KOPT-K1 (cell line): ENCODE measurements around the gene BTBD9.
"Not testable (repeated sequence)": the region's sequence is repeated elsewhere in the genome, so short reads cannot be mapped to it uniquely, and the experiment has no call there.

Source experiments
- H3K27ac ChIP-seq: fragments of 200-600 bp; sonication (generic); 2 replicates; pipeline ENCODE4 v1.5.1; 2016; ENCODE audit warnings: antibody characterized with exemption, mild to moderate bottlenecking, low read depth, low read length; ENCODE audit not compliant: poor library complexity, severe bottlenecking
- H3K36me3 ChIP-seq: fragments of 200-600 bp; sonication (generic); 2 replicates; pipeline ENCODE4 v1.5.1; 2017; ENCODE audit warnings: antibody characterized with exemption, mild to moderate bottlenecking, low read length, moderate library complexity; ENCODE audit not compliant: insufficient read depth
- H3K9me3 ChIP-seq: fragments of 200-600 bp; sonication (generic); 2 replicates; pipeline ENCODE4 v1.5.1; 2017; ENCODE audit warnings: antibody characterized with exemption, low read length, mild to moderate bottlenecking; ENCODE audit not compliant: insufficient read depth, poor library complexity, severe bottlenecking

Gene BTBD9

GRCh38 chr6:38143191-38144150 lies 496.3 kb downstream of the BTBD9 start:
- Histone ChIP-seq H3K36me3 (peaks cover 4% of the 10 kb centered on the region; the same call in 1 of the 2 replicates), H3K27ac (no peak overlapping the region), H3K9me3 (no peaks in the 10 kb centered on the region)

- Histone ChIP-seq H3K27ac (no peak overlapping the region), H3K9me3 (no peaks in the 10 kb centered on the region), H3K36me3 (peaks cover 4% of the 10 kb centered on the region; the same call in 1 of the 2 replicates)
Measured at GRCh38 chr6:38142178-38142902, 497.4 kb downstream of the BTBD9 start.

- no peak overlapping the region for H3K27ac ChIP-seq
Measured at GRCh38 chr6:38141716-38142115, 498.0 kb downstream of the BTBD9 start.

GRCh38 chr6:38141085-38141484 lies 498.6 kb downstream of the BTBD9 start:
- H3K9me3 ChIP-seq = no peaks in the 10 kb centered on the region
- H3K27ac ChIP-seq = no peak overlapping the region
- peaks cover 4% of the 10 kb centered on the region; the same call in 1 of the 2 replicates for H3K36me3 ChIP-seq

More at GRCh38 chr6:38141716-38142115, 498.0 kb downstream of the BTBD9 start:
- H3K9me3 ChIP-seq = no peaks in the 10 kb centered on the region
- H3K36me3 ChIP-seq = peaks cover 4% of the 10 kb centered on the region; the same call in 1 of the 2 replicates

GRCh38 chr6:38138374-38138773 lies 501.4 kb downstream of the BTBD9 start:
- Histone ChIP-seq H3K9me3 (no peaks in the 10 kb centered on the region), H3K27ac (no peak overlapping the region), H3K36me3 (peaks cover 4% of the 10 kb centered on the region; the same call in 1 of the 2 replicates)

- H3K27ac ChIP-seq = no peak overlapping the region
- peaks cover 4% of the 10 kb centered on the region; the same call in 1 of the 2 replicates for H3K36me3 ChIP-seq
- H3K9me3 ChIP-seq = no peaks in the 10 kb centered on the region
Measured at GRCh38 chr6:38137608-38138265, 502.0 kb downstream of the BTBD9 start.

- Histone ChIP-seq H3K27ac (no peak overlapping the region), H3K9me3 (no peaks in the 10 kb centered on the region), H3K36me3 (peaks cover 4% of the 10 kb centered on the region; the same call in 1 of the 2 replicates)
Measured at GRCh38 chr6:38136547-38136946, 503.2 kb downstream of the BTBD9 start.

- Histone ChIP-seq H3K9me3 (no peaks in the 10 kb centered on the region), H3K36me3 (peaks cover 4% of the 10 kb centered on the region; the same call in 1 of the 2 replicates), H3K27ac (no peak overlapping the region)
Measured at GRCh38 chr6:38134704-38135088, 505.0 kb downstream of the BTBD9 start.

GRCh38 chr6:38133932-38134703 lies 505.6 kb downstream of the BTBD9 start:
- H3K36me3 ChIP-seq = peaks cover 4% of the 10 kb centered on the region; the same call in 1 of the 2 replicates
- H3K9me3 ChIP-seq = no peaks in the 10 kb centered on the region
- H3K27ac ChIP-seq = no peak overlapping the region

- Histone ChIP-seq H3K27ac (no peak overlapping the region), H3K9me3 (peaks cover under 1% of the 10 kb centered on the region), H3K36me3 (peaks cover 5% of the 10 kb centered on the region; the same call in 1 of the 2 replicates)
Measured at GRCh38 chr6:38131527-38131965, 508.2 kb downstream of the BTBD9 start.

GRCh38 chr6:38127284-38127683 lies 512.4 kb downstream of the BTBD9 start:
- peaks cover 28% of the 10 kb centered on the region for H3K36me3 ChIP-seq
- no peak overlapping the region for H3K27ac ChIP-seq

GRCh38 chr6:38124224-38124926 lies 515.4 kb downstream of the BTBD9 start:
- H3K9me3 ChIP-seq, H3K27ac ChIP-seq: not testable (repeated sequence)
- peaks cover 55% of the 10 kb centered on the region for H3K36me3 ChIP-seq

More at GRCh38 chr6:38127284-38127683, 512.4 kb downstream of the BTBD9 start:
- H3K9me3 ChIP-seq = peaks cover 8% of the 10 kb centered on the region

- Histone ChIP-seq H3K36me3 (peaks cover 75% of the 10 kb centered on the region), H3K27ac (no peak overlapping the region)
Measured at GRCh38 chr6:38119516-38119915, 520.2 kb downstream of the BTBD9 start.

More at GRCh38 chr6:38119516-38119915, 520.2 kb downstream of the BTBD9 start:
- no peaks in the 10 kb centered on the region for H3K9me3 ChIP-seq
